RWPE2 (cell line): ENCODE data around the gene GPR155.

Source experiments
- ATAC-seq: fragments of 200-7000 bp; cut with Tn5 transposase; 3 replicates; pipeline ENCODE4 v1.9.1; 2021; ENCODE audit warnings: low read depth
- DNase-seq: peaks from one replicate; pipeline ENCODE4 v3.0.0-alpha.2; 2020; ENCODE audit warnings: low spot score
- H3K27ac ChIP-seq: fragments of 450-650 bp; 2 replicates; pipeline ENCODE4 v1.5.1; 2017; ENCODE audit warnings: mild to moderate bottlenecking; ENCODE audit not compliant: poor library complexity, severe bottlenecking
- H3K27me3 ChIP-seq: fragments of 250-450 bp; sonication (Bioruptor Pico); 2 replicates; pipeline ENCODE4 v1.5.1; 2021; ENCODE audit warnings: mild to moderate bottlenecking, moderate library complexity; ENCODE audit not compliant: insufficient read depth, poor library complexity, severe bottlenecking
- H3K36me3 ChIP-seq: fragments of 250-450 bp; sonication (Bioruptor Pico); 2 replicates; pipeline ENCODE4 v1.5.1; 2020; ENCODE audit warnings: low read depth, mild to moderate bottlenecking, moderate library complexity
- H3K4me1 ChIP-seq: fragments of 250-450 bp; sonication (Bioruptor Pico); 2 replicates; pipeline ENCODE4 v1.5.1; 2021; ENCODE audit warnings: mild to moderate bottlenecking, moderate library complexity; ENCODE audit not compliant: insufficient read depth, poor library complexity, severe bottlenecking
- H3K4me3 ChIP-seq: fragments of 250-450 bp; sonication (Bioruptor Pico); 2 replicates; pipeline ENCODE4 v1.5.1; 2021; ENCODE audit warnings: mild to moderate bottlenecking, moderate library complexity; ENCODE audit not compliant: severe bottlenecking
- H3K9me3 ChIP-seq: fragments of 250-450 bp; sonication (Bioruptor Pico); 2 replicates; pipeline ENCODE4 v1.5.1; 2021; ENCODE audit warnings: mild to moderate bottlenecking, moderate library complexity; ENCODE audit not compliant: severe bottlenecking
- TF ChIP-seq, protein P1 (sequence below): fragments of 450-650 bp; IDR thresholded peaks from one replicate; pipeline ENCODE4 v1.5.1; 2017; ENCODE audit warnings: mild to moderate bottlenecking, moderate library complexity; ENCODE audit not compliant: poor library complexity, severe bottlenecking

The GPR155 gene

DNA sequence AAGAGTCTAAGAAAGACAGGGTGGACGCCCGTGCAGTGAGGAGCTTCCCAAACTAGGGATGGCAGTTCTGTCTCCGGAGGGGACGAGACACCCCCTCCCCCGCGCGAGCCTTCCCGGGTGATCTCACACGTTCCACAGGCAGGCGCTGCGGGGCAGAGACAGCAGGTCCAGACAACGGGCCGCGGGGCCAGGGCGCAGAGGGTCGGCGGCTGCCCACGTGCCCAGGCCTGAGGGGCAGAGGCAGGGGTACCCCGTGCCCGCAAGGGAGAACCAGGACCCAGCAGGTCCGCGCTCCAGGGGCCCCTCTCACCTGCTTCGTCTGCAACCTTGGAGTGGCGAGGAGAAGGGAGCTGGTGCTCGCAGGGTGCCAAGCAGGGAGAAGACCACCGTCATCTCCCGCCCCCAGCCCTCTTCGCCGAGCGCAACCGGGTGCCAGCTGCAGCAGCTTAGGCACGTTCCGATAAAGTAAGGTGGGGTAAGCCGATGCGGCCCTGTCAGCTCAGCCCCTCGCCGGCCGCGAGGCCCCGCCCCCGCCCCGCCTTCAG lies at the start of gene GPR155:
Gene GPR155 (minus strand): TSS at position 467 of the 545 bp plus-strand sequence. CDS start 5,073 bp downstream, outside the sequence.
- ATAC-seq (peak; percentile 56), DNase-seq (peak; percentile 61)
- Histone ChIP-seq H3K36me3 (no peaks in the 10 kb centered on the region), H3K27ac (peak within 1 kb of the TSS; percentile 29), H3K4me1 (no peaks in the 10 kb centered on the region), H3K9me3 (peaks cover 2% of the 10 kb centered on the region), H3K4me3 (peak within 1 kb of the TSS; percentile 74), H3K27me3 (no peaks in the 10 kb centered on the region)
- TF ChIP-seq, protein P1, sequence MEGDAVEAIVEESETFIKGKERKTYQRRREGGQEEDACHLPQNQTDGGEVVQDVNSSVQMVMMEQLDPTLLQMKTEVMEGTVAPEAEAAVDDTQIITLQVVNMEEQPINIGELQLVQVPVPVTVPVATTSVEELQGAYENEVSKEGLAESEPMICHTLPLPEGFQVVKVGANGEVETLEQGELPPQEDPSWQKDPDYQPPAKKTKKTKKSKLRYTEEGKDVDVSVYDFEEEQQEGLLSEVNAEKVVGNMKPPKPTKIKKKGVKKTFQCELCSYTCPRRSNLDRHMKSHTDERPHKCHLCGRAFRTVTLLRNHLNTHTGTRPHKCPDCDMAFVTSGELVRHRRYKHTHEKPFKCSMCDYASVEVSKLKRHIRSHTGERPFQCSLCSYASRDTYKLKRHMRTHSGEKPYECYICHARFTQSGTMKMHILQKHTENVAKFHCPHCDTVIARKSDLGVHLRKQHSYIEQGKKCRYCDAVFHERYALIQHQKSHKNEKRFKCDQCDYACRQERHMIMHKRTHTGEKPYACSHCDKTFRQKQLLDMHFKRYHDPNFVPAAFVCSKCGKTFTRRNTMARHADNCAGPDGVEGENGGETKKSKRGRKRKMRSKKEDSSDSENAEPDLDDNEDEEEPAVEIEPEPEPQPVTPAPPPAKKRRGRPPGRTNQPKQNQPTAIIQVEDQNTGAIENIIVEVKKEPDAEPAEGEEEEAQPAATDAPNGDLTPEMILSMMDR = peak; percentile 12

- DNase-seq (no peak), ATAC-seq (no peak)
- Histone ChIP-seq H3K9me3 (no peaks in the 10 kb centered on the region), H3K36me3 (no peaks in the 10 kb centered on the region), H3K27ac (no peak overlapping the region), H3K4me3 (no peak overlapping the region), H3K27me3 (no peaks in the 10 kb centered on the region), H3K4me1 (peaks cover 3% of the 10 kb centered on the region)
- TF ChIP-seq, protein P1 = no peak
Observed at GRCh38 chr2:174535757-174536703, 49.2 kb upstream of the GPR155 start.

DNA sequence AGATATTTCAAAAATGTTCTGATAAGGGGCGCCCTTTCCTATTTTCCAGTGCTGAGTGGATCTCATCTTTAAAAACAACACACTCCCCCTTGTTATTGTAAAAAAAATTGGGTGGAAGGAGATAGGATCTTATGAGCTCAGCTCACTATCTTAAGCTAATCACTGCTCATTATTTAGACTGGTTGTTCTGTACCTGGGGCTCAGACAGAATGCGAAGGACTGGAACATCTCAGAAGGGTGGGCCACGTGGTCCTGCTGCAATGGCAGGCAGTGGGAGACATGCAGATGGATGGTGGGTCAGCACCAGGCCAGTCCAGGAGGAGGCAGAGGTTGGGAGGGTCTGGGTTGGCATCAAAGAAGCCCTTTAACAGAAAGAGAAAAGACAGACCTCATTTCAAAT lies 48.3 kb upstream of the GPR155 start:
- H3K27ac ChIP-seq = no peak overlapping the region
- DNase-seq (no peak), ATAC-seq (no peak)
- H3K4me3 ChIP-seq = no peak overlapping the region
- no peaks in the 10 kb centered on the region for H3K27me3 ChIP-seq
- H3K4me1 ChIP-seq = peaks cover 3% of the 10 kb centered on the region
- no peaks in the 10 kb centered on the region for H3K9me3 ChIP-seq
- no peaks in the 10 kb centered on the region for H3K36me3 ChIP-seq
- TF ChIP-seq, protein P1 = no peak

DNA sequence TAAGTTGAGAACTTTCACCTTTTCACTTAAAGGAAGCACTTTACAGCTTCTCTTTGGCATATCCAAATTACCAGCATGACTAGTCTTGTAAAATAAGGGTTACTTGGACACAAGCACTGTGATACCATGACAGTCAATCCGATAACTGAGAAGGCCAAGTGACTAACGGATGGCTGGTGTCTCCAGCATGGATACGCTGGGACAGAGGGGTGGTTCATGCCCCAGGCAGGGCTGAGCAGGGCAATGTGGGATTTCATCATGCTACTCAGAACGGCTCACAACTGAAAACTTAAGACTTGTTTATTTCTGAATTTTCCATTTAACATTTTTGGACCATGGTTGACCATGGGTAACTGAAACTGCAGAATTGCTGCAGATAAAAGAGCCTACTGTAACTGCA lies 43.1 kb upstream of the GPR155 start:
- TF ChIP-seq, protein P1 = no peak
- no peak overlapping the region for H3K4me3 ChIP-seq
- DNase-seq (no peak), ATAC-seq (no peak)
- no peaks in the 10 kb centered on the region for H3K36me3 ChIP-seq
- no peak overlapping the region for H3K27ac ChIP-seq
- no peaks in the 10 kb centered on the region for H3K27me3 ChIP-seq
- H3K9me3 ChIP-seq = no peaks in the 10 kb centered on the region
- H3K4me1 ChIP-seq = peaks cover 3% of the 10 kb centered on the region
